ENCODE data around the gene DCAF4. TPM values are rescaled to one million over a fixed set of nuclear protein-coding genes. Genes with fewer than 3 reads are reported as not detected.
A peak's percentile ranks its signal among the peaks of the same experiment; 100 is the strongest.
"Not testable (repeated sequence)": the region's sequence is repeated elsewhere in the genome, so short reads cannot be mapped to it uniquely, and the experiment has no call there.

Gene DCAF4
- total RNA-seq, 1 donor from 2014 or later = 6.7 TPM

DNA sequence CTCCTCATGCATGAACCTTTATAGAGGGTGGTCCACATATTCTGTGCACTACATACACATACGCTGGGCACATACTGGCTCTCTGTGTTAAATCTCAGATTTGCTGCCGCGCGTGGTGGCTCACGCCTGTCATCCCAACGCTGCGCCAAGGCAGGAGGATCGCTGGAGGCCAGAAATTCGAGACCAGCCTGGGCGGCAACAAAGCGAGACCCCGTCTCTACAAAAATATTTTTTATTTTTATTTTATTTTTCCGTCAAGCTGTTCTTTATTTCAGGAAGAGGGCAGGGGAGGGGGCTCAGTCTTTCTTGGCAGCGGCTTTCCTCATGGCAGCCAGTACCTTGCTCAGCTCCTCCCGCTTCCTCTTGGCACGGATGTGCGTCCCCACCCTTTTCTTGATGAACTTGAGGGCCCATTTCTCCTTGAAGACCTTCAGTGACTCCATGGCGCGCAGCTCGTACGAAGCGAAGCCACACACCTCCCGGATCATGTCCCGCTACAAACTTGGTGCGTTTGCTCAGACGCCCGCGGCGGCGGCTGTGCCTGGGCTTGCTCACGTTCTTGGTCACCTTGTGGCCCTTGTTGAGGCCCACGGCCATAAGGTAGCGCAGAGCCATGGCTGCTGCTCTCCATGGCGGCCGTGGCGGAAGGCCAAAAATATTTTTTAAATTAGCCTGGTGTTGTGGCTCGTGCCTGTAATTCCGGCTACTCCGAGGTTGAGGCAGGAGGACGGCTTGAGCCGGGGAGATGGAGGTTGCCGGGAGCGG is 3.2 kb downstream of the DCAF4 start:
- no peak for DNase-seq (ENCODE audit: low read depth in 2 of 2)

DNA sequence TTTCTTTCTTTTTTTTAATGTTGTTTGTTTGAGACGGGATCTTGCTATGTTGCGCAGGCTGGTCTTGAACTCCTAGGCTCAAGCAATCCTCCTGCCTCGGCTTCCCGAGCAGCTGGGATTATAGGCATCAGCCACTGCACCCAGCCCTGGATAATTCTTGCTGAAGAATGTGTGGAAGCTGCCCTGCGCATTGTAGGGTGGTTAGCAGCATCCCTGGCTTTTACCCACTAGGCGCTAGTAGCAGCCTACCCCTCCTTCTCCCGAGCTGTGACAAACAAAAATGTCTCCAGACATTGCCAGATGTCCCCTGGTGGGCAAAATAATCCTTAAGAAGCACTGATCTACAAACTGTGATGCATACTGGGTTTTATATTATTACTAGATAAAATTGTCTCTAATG is 6.6 kb downstream of the DCAF4 start:
- DNase-seq (ENCODE audit: low read depth in 2 of 2) = no peak

DNA sequence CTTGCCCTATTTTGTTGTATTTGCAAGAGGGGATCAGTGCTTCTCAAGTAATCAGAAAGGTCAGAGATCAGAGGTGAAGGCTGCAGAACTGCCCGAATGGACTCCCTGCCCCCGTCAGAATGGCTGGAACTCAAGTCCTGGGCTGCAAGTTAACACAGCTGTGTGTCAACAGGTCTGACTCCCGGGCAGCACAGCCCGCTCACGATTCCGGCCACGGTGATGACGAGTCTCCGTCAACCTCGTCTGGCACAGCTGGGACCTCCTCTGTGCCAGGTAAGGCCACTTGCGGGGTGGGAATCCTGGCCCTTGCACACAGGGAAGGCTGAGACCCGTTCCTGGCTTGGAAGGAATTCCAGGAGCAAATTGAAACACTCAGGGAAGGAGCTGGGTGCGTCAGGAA is 13.4 kb downstream of the DCAF4 start:
- no peak for DNase-seq (ENCODE audit: low read depth in 2 of 2)

DNA sequence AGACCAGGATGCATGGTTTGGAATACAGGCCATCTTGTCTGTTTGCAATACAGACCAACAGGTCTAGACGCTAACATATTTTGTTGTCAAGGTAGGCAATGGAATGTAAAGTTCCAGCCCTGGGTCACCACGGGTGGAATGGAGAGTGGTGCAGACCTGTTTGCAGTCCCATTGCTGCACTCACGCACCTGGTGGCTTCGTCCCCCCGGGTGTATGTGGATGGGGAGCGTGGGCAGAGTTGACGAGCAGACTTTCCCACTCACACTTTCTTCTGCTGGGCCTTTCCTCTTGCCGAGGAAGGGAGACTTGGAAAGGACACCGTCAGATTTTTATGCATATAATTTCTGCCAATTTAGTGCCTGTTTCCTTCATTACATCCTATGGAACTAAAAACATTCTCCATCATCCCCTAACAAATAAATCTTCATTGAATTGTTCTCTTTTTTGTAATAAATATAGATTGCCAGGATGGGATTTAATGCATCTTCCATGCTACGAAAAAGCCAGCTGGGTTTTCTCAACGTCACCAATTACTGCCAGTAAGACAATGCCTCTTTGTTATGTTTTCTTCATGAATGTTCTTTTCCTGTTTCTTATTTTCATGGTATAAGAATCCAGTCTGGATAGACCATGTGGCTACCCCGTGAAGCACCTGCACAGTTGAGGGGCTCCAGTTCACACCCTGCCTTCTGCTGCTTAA is 15.2 kb downstream of the DCAF4 start:
- DNase-seq (ENCODE audit: low read depth in 2 of 2) = no peak

DNA sequence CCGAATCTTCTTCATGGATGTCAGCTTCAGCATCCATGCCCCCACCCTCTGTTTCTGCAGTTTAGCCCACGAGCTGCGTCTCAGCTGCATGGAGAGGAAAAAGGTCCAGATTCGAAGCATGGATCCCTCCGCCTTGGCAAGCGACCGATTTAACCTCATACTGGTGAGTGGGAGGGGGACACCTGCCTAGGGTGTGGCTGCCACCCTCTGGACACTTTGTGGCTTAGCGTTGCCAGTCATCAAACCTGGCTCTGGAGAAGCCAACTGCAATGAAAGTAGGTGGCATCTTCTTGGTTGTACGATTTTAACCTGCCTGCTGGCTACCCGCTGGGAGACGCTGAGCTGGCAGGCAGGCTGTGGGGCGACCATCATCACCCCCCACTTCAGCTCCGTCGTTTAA is 16.7 kb downstream of the DCAF4 start:
- no peak for DNase-seq (ENCODE audit: low read depth in 2 of 2)

DNA sequence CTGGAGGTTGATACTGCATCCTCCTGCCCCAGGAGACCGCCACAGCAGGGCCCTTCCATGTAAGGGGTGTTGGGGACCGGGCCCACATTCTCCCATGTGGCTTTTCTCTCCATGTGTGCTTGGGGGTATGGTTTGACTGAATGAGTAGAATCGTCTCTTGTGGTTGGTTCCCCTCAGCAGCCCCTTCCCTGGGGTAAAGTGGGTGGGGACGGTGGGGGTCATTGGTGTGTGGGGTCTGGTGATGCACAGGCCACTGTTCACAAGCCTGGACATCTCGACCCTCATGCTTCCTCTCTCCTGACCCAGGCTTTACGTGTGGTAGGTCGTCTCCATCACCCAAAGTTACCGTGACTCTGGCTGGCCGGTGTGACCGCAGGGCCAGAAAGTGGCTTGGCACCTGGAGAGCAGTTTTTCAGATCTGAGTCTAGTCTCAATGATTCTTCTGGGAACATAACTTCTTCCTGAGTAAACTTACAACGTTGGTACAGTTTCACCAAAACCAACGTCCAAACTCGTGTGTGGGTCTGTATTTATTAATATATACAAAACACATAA is 17.7 kb downstream of the DCAF4 start:
- no peak for DNase-seq (ENCODE audit: low read depth in 2 of 2)

DNA sequence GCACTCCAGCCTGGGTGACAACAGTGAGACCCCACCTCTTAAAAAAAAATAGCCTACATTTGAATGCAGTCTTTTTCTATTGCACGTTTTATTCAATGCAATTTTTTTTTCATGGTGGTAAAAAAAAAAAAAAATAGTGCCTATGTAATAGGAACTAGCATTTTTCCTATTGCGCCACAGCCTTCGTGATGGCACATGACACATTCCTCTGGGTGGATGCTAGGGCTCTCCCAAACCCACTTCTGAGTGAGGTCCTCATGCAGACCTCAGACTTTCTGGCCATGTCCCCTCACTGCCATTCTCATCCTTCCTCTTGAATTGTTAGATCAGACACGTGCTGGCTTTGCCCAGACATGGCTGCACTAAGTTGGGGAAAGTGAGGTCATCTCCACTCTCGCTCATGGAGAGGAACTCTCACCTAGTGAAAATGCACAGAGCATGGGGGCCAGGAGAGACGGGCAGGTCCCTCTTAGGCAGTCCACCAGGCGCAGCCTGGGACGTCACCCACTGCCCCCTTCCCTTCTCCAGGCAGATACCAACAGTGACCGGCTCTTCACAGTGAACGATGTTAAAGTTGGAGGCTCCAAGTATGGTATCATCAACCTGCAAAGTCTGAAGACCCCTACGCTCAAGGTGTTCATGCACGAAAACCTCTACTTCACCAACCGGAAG is 19.2 kb downstream of the DCAF4 start:
- DNase-seq (ENCODE audit: low read depth in 2 of 2) = no peak

DNA sequence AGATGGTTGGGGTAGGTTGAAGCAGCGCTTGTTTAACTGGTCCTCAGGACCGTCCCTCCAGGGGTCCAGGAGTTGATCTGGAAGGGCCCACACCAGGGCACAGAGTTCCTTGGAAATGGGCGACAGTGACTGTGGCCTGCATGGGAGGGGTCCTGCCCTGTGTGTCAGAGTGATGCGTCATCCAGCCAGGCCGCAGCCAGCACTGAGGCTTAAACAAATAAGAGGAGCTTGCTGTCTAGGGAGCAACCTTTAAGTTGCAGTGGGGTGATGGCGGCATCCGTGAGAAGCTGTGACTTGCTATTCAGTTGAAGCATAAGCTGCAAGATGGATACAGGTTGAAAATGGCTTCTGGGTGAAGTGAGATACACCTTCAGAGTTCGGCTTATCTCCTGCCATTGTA is 20.2 kb downstream of the DCAF4 start:
- peak in 1 of 2 donors; percentile 20 for DNase-seq (ENCODE audit: low read depth in 2 of 2)

DNA sequence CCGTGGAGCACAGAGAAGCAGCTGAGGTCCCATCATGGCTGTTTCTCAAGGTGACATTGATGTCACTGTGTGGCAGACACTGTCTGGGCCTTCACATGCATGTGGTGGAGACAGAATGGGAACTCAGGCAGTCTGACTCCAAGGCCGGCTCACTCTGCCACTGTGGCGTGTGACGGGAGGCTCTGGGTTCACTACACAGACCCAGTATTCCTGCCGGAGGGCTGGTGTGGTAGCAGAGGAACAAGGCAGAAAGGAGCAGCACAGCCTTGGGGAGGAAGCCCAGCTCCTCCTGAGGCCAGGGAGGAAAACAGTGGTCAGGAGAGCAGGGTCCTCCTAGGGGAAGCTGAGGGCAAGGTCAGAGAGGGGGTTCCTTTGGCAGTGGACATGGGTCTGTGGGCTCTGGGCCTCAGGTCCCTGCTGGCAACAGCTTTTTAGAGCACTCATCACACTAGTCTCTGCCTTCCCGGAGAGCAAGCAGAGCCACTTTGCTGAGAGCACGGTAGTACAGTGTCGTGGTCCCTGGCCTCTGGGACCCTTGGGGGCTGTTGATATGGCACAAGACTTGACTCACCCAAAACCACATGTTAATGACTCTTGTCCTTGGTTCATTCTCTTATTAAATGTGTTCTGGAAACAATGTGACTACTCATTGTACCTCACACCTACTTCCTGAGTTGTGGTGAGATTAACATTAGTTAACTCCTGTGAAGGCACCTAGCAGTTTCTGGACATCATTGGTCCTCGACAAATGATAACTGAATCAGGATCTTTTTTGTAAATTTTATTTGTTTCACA is 21.3 kb downstream of the DCAF4 start:
- peak in 1 of 2 donors; percentile 25 for DNase-seq (ENCODE audit: low read depth in 2 of 2)

DNA sequence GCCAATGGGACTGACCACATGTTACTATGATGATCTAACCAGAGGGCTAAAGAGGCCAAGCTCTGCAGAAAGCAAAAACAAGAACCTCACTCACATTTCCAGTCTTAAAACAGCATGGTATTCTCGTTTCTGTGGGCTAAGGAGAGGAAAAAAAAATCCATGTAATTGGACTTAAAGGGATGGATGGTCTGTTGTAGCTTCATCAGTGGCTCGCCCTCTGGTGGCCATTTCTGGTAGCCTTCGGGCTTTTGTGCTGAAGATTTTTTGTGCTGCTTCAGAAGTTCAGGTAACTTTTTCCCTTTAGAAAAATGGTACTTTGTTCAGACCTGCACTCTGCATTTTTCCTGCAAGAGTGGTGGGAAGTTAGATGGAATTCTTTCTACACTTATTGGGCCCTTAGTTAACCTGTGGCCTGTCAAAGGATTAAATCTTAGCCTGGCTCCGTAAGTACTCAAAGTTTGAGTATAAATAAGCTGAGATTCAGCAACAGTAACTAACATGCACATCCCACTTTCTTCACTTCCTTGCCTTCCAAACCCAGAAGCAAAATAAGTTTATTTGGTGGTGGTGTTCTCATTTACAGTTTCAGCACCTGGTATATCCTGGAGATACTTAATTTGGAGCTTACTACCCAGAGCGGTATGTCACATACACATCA is 22.3 kb downstream of the DCAF4 start:
- DNase-seq (ENCODE audit: low read depth in 2 of 2) = peak; percentile 72 to 75

DNA sequence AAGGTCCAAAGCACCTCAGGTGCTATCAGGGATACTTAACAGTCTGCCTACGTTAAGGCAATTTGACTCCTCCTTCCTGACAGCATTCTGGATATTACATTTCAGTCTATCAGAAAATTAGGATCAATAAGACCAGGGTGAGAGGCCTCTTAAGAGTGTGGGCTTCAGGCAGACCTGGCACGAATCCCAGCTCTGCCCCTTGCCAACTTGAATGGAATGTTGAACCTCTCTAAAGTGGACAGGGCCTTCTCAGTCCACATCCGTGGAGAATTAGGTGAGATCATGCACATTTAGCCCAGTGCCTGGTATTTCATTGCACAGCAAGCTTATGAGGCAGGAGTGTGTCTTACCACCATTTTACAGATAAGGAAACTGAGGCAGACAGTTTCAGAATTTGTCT is 25.9 kb downstream of the DCAF4 start:
- DNase-seq (ENCODE audit: low read depth in 2 of 2) = no peak

DNA sequence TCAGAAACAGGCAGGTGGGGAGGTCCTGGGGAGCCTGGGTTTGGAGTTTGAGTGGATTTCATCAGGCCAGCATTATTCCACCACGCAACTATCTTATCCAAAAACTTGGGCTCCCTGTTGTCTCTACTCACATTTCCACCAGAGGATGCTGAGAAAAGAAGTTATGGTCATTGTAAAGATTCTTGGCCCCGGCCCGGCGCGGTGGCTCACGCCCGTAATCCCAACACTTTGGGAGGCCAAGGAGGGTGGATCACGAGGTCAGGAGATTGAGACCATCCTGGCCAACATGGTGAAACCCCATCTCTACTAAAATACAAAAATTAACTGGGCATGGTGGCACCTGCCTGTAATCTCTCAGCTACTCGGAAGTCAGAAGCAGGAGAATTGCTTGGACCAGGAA is 30.5 kb downstream of the DCAF4 start:
- not testable (repeated sequence) for DNase-seq (ENCODE audit: low read depth in 2 of 2)

DNA sequence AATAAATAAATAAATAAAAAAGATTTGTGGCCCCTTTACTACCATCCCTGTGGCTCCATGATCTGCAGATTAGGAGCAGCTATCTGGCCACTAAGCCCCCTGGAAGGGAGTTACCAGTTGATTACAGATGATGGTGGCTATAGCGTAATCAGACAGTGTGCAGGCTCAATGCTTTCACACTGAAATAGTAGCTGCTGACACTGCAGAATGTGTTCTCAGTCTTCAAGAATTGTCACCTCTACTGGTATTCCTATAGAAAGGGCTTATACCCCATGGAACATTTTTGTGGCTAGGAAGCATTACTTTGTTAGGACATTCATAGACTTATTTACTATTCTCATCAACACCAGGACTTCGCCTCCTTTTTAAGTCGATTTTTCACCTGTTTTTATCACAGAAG is 30.9 kb downstream of the DCAF4 start:
- DNase-seq (ENCODE audit: low read depth in 2 of 2) = no peak

DNA sequence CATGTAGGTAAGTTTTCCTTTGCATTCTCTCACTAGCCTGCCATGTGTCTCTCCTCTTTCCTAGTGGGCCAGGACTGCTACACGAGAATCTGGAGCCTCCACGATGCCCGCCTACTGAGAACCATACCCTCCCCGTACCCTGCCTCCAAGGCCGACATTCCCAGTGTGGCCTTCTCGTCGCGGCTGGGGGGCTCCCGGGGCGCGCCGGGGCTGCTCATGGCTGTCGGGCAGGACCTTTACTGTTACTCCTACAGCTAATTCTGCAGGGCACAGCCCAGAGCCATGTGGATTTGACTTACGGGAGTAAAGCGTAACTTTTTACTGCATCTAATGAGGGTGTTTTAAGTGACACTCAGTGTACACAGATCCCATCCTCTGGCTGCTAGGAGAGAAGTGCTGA is 32.3 kb downstream of the DCAF4 start:
- DNase-seq (ENCODE audit: low read depth in 2 of 2) = no peak

DNA sequence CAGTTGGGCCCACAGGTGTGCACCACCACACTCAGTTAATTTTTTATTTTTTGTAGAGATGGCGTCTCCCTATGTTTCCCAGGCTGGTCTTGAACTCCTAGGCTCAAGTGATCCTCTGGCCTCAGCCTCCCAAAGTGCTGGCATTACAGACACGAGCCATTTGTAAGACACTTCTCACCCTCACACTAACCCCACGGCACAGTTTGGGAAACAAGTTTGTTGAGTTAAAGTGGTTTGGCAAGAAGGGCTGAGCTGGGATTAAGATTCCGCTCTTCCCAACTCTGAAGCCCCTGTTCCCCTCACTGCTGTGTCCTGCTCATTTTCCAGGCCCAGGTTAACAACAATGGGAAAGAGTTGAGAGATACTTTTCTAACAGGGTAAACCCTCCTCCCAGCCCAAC is 34.8 kb downstream of the DCAF4 start:
- DNase-seq (ENCODE audit: low read depth in 2 of 2) = not testable (repeated sequence)

DNA sequence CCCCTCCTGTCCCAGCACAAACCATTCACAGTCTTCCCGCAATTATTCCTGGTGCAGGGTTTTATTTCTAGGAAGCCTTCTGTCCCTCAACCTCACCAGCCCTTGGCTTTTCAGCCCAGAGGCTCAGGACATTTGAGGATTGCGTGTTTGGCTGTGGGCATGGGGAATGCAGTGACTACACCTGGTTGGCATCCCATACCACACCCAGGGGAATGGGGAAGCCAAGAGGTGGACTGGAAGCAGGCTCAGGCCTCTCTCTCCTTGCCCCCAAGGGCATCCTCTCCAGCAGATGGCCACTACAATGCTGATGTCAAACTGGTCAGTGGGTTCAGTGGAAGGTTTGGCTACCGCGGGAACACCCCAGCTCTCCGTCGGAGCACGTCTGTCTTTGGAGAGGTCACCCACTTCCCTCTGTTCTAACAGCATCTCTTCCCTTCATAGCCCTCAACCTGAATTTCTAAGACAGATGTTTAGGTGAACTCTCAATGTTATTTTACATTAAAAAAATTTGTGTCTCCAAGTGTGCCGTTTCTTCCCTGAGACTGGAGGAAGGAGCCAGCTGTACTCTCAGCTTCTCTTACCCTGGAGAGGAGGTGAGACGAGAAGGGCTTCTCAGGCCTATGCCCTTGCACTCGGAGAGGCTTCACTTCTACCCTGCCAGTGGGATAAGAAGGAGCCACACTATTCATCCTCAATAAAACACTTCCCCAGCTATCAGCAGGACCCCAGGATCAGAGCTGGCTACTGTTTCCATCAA is 35.5 kb downstream of the DCAF4 start:
- no peak for DNase-seq (ENCODE audit: low read depth in 2 of 2)

DNA sequence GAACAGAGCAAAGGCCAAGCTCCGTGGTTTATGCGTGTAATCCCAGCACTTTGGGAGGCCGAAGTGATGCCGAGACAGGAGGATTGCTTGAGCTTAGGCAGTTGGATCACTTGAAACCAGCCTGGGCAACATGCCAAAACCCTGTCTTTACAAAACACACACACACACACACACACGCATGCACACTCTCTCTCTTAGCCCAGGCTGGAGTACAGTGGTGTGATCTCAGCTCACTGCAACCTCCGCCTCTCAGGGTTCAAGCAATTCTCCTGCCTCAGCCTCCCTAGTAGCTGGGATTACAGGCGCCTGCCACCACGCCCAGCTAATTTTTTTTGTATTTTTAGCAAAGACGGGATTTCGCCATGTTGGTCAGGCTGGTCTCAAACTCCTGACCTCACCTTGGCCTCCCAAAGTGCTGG is 36.1 kb downstream of the DCAF4 start:
- peak in 1 of 2 donors; percentile 43 for DNase-seq (ENCODE audit: low read depth in 2 of 2)

DNA sequence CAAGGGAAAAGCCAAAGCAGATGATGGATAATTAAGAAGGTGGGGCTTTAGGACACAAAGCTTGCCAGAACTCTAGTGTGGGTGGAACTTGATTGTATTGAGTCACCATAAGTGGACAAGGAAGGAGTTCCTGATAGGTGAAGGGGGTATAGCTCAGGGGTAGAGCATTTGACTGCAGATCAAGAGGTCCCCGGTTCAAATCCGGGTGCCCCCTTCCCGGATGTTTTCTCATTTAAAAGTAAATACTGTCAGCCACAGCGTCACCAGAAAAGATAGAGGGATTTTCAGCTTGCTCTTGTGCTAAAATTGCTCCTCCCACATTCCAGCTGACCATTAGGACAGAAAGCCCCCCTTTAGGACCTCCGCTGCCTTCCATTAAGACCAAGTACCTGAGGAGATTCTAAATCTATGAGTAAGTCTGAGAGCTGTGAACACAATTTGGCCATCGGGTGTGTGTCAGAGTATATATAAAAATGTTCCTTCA is 36.6 kb downstream of the DCAF4 start:
- peak in 1 of 2 donors; percentile 51 for DNase-seq (ENCODE audit: low read depth in 2 of 2)

DNA sequence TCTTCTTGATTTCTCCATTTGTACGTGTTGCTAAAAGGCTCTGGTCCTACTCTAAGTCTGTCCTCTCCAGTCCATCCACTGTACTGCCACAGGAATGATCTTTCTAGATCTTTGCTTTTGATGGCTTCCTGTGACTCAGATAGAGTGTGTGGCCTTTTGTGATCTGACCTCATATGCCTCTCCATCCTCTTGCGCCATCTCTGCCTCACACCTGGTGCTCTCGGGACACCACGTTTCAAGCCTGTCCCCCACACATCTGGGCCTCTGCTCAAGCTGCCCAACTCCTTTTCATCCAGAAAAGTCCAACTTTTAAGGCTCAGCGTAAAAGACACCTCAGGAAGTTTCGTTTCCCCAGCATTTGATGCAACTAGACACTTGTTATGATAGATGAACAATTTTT is 39.0 kb downstream of the DCAF4 start:
- peak; percentile 31 to 56 for DNase-seq (ENCODE audit: low read depth in 2 of 2)

DNA sequence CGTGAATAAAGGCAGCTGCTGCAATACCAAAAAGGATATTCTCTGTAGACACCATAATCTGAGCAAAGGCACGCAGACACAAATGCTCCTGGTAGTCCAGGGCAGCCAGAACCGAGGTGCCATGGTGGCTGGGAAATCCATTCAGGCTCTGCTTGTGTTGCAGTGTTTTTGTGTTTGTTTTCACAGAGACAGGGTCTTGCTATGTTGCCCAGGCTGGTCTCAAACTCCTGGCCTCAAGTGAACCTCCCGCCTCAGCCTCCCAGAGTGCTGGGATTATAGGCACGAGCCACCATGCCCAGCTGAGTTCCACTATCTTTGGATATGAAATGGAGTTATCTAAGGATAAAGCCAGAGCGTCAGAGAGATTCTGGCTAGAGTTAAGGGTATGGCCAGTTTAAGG is 39.8 kb downstream of the DCAF4 start:
- no peak for DNase-seq (ENCODE audit: low read depth in 2 of 2)
